ENCODE results near the gene SORL1. TPM values are rescaled to one million over a fixed set of nuclear protein-coding genes. Genes with fewer than 3 reads are reported as not detected.
"Not testable (repeated sequence)": the region's sequence is repeated elsewhere in the genome, so short reads cannot be mapped to it uniquely, and the experiment has no call there.

SORL1 gene
- total RNA-seq, 4 donors from 2014 or later, result 3.0 to 12.3 (median 8.1) TPM

DNA sequence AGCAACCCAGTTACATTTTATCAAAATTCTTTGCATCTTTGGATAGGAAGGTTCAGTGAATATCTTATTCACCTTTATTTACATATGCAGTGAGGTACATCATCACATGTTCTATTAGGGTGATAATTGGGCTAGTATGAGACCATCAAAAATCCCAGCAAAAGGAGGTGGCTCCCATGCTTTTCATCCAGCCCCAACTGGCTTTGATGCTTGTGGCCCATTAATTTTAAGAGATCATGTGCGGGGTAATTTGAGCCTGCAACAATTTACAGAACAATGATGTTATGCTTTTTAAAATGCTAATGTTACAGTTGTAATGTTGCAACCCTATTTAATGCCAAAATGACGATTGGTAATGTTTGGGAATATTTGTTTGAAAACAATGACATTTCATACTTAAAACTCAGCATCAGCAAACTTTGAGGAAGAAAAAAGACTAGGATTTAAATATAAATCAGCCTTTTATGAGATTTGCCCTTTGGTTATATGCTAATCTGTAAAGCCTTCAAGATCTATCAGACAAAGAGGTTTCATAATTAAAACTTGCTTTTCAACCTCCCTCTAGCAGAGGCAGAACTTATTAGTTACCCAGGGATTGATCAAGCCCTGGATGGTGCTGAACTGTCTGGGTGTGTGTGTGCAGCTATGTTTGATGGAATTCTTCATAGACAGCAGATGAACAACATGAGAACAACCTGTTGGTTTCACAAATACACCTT, 184.1 kb downstream of the SORL1 start:
- TF ChIP-seq EP300 (IDR thresholded peaks at IDR 0.05) (no peak), POLR2AphosphoS5 (IDR thresholded peaks at IDR 0.05) (no peak), POLR2A (IDR thresholded peaks at IDR 0.05; ENCODE audit: low read depth) (no peak)
- TF ChIP-seq, protein P1, sequence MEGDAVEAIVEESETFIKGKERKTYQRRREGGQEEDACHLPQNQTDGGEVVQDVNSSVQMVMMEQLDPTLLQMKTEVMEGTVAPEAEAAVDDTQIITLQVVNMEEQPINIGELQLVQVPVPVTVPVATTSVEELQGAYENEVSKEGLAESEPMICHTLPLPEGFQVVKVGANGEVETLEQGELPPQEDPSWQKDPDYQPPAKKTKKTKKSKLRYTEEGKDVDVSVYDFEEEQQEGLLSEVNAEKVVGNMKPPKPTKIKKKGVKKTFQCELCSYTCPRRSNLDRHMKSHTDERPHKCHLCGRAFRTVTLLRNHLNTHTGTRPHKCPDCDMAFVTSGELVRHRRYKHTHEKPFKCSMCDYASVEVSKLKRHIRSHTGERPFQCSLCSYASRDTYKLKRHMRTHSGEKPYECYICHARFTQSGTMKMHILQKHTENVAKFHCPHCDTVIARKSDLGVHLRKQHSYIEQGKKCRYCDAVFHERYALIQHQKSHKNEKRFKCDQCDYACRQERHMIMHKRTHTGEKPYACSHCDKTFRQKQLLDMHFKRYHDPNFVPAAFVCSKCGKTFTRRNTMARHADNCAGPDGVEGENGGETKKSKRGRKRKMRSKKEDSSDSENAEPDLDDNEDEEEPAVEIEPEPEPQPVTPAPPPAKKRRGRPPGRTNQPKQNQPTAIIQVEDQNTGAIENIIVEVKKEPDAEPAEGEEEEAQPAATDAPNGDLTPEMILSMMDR (IDR thresholded peaks at IDR 0.05), result no peak
- Histone ChIP-seq H3K4me1 (no peaks in the 10 kb centered on the region), H3K27ac (replicated peaks in 1 of 4) (no peak overlapping the region), H3K9me3 (no peaks in the 10 kb centered on the region), H3K27me3 (no peaks in the 10 kb centered on the region), H3K4me3 (no peak overlapping the region), H3K36me3 (no peaks in the 10 kb centered on the region)
- DNase-seq (ENCODE audit: extremely low spot score), result no peak
- 87% methylated on average over 2 of the region's 2 CpGs for WGBS
- intact Hi-C loops (cut with DNase I), result no loop called here

DNA sequence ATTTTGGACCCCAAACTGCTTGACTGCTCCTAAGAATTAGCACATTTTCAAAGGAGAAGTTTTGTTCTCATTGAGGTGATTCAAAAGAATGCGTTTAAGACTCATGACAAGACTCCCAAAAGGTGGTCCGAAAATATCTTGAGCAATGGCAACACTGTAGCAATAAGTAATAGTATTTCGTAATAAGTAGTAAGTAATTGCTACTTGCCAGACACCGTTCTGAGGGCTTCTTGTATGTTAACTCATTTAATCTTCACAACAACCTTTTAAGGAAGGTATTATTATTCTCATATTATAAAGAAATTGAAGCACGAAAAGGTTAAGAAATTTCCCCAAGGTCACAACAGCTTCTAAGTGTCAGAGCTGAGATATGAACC, 184.7 kb downstream of the SORL1 start:
- no peaks in the 10 kb centered on the region for H3K27me3 ChIP-seq
- H3K27ac ChIP-seq (replicated peaks in 1 of 4), result no peak overlapping the region
- intact Hi-C loops (cut with DNase I), result no loop called here
- no peak overlapping the region for H3K4me3 ChIP-seq
- no peaks in the 10 kb centered on the region for H3K9me3 ChIP-seq
- no peaks in the 10 kb centered on the region for H3K4me1 ChIP-seq
- H3K36me3 ChIP-seq, result no peaks in the 10 kb centered on the region
- TF ChIP-seq POLR2A (IDR thresholded peaks at IDR 0.05; ENCODE audit: low read depth), result no peak
- no peak for TF ChIP-seq EP300 (IDR thresholded peaks at IDR 0.05)
- TF ChIP-seq, protein P1 (IDR thresholded peaks at IDR 0.05), result no peak
- no peak for TF ChIP-seq POLR2AphosphoS5 (IDR thresholded peaks at IDR 0.05)
- 87% methylated on average over 5 of the region's 5 CpGs for WGBS
- DNase-seq (ENCODE audit: extremely low spot score), result no peak

DNA sequence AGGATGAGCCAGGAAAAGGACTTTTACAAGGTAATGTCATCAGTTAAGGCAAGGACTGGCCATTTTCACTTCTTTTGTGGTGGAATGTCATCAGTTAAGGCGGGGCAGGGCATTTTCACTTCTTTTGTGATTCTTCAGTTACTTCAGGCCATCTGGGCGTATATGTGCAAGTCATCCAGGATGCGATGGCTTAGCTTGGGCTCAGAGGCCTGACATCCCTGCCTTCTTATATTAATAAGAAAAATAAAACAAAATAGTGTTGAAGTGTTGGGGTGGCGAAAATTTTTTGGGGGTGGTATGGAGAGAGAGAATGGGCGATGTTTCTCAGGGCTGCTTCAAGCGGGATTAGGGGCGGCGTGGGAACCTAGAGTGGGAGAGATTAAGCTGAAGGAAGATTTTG, 185.5 kb downstream of the SORL1 start:
- H3K4me1 ChIP-seq; H3K4me3 ChIP-seq; H3K9me3 ChIP-seq; intact Hi-C loops (cut with DNase I); H3K27me3 ChIP-seq; H3K27ac ChIP-seq (replicated peaks in 1 of 4); DNase-seq (ENCODE audit: extremely low spot score); H3K36me3 ChIP-seq: not testable (repeated sequence)
- WGBS, result 96% methylated on average over 7 of the region's 8 CpGs

DNA sequence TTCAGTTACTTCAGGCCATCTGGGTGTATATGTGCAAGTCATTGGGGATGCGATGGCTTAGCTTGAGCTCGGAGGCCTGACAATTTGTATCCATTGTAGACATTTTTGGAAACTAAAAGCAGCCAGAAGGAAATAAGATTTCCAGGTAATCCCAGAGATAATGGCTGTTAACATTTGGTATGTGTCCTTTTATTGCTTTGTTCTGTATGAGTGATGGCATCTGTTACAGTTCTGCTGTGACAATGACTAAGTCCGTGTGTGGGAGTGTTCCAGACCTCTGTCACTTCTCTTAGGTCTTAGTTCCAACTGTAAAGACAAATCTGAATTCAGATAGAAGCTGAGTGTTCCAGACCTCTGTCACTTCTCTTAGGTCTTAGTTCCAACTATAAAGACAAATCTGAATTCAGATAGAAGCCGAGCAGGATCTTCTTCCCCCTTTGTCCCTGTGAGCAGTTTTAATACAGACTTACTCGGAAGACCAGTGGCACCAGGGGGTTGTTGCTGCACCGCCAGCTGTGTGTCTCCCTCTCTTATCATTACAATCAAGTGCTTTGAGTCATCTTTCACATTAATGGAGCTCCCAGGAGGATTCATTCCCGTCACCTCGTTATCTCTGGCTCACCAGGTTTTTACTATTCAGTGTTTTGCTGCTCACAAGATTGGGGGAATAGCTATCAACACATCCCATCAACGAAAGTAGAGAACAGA, 191.5 kb downstream of the SORL1 start:
- Histone ChIP-seq H3K27me3 (no peaks in the 10 kb centered on the region), H3K4me1 (no peaks in the 10 kb centered on the region), H3K36me3 (no peaks in the 10 kb centered on the region), H3K9me3 (no peaks in the 10 kb centered on the region), H3K27ac (replicated peaks in 1 of 4) (no peak overlapping the region), H3K4me3 (no peak overlapping the region)
- 77% methylated on average over 9 of the region's 9 CpGs for WGBS
- TF ChIP-seq, protein P1 (IDR thresholded peaks at IDR 0.05), result no peak
- intact Hi-C loops (cut with DNase I), result no loop called here
- DNase-seq (ENCODE audit: extremely low spot score), result no peak

DNA sequence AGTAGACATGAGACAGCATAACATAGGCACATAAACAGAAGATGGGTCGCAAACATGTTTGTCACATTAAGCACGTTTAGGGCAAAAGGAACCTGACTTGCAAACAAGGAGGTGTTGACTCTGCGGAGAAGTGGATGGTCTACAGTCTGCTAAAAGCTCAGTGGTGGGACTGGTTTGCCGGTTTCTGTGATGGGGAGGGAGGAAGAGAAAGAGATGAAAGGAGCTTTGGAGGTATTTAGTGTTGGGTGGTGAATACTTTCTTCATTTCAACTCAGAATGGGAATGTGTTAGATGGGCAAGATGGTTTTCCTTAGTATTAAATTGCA, 192.0 kb downstream of the SORL1 start:
- Histone ChIP-seq H3K9me3 (no peaks in the 10 kb centered on the region), H3K36me3 (no peaks in the 10 kb centered on the region), H3K27ac (replicated peaks in 1 of 4) (no peak overlapping the region), H3K27me3 (no peaks in the 10 kb centered on the region), H3K4me3 (no peak overlapping the region), H3K4me1 (no peaks in the 10 kb centered on the region)
- DNase-seq (ENCODE audit: extremely low spot score), result no peak
- TF ChIP-seq POLR2A (IDR thresholded peaks at IDR 0.05; ENCODE audit: low read depth) (no peak), POLR2AphosphoS5 (IDR thresholded peaks at IDR 0.05) (no peak), EP300 (IDR thresholded peaks at IDR 0.05) (no peak)
- TF ChIP-seq, protein P1 (IDR thresholded peaks at IDR 0.05), result no peak
- WGBS, result 79% methylated on average over 4 of the region's 4 CpGs
- intact Hi-C loops (cut with DNase I), result no loop called here
